Measurements from ENCODE around the gene ATP8B4.
"Not testable (repeated sequence)": the region's sequence is repeated elsewhere in the genome, so short reads cannot be mapped to it uniquely, and the experiment has no call there.

The ATP8B4 gene

DNA sequence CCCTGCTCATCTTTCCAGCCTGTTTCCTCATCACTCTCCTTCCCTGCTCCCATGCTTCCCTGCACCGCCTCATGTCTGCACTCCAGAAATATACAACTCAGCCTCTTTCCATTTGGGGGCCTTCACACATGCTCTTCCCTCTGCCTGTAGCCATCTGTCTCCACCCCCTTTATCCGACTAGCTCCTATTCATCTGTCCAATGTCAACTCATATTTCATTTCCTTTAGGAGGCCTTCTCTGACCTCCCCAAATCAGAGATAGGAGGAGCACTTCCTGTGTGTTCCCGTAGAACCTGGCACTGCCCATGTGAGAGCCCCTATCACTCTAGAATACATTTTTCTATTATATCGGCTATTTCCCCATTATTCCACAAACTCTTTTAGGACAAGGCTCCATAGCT, 10.6 kb downstream of the ATP8B4 start:
- DNase-seq, result no peak

DNA sequence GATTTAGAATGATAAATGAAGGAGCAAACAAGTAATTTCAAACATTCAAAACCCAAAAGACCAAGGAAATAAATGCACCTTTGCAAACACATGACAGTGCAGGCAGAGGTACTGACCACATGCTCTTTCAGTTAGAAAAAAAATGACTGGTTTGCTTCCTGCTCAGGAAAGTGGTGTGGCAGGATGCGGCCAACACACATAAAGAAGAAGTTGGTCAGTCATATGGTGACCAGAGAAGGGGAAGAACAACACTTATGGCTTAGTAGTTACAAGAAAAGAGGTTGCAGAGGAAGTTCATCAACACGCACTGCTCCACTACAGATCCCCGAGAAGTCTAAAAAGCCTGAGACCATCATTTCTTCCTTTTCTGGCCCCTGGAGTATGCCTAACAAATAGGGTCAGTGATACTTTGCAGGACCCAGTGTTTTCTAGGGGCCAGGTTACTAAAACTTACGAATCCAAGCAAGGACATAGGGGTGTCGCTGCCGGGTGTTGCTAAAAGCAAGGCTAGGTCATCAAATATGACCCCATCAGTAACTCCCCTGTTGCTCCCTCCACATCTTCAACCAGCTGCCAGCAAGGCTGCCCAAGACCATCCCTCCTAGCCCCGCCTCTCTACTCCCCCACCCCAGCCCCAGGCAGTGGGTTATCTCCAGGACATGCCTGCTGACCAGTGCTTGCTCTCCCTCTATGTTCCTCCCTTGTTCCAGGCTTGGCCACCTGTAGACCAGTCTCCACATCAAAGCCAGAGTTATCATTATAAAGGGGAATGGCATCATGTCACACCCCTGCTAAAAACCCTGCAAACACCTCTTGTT, 11.2 kb downstream of the ATP8B4 start:
- no peak for DNase-seq

DNA sequence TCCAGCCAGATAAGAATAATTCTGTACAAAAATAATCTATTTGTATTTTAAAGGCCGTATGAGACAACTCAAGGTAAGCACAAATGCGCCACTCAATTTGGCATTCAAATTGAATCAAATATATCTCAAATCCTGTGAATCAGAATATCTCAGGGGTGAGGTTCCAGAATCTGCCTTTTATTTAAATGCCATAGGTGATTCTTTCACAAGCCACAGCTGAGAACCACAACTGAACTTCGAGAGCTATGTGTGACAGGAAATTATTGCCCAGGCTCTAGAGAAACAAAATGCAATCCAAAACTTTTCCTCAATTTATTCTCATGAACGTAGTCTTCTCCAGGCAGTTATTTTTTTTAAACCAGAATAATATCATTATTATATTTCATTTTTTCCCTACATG, 11.9 kb downstream of the ATP8B4 start:
- DNase-seq, result no peak

DNA sequence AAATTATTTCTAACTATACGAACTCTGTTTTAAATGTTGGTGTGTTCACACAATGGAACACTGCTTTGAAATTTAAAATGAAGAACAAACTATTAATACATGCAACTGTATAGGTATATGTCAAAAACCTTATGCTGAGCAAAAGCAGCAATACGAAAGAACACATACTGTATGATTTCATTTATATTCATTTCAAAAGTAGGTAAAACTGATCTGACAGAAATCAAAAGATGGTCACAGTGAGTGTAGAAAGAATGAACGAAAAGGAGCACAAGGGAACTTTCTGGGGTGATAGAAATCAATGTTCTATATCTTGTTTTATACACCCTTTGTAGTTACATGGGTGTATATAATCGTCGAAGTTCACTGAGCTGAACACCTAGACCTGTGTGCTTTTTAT, 12.6 kb downstream of the ATP8B4 start:
- DNase-seq, result no peak

DNA sequence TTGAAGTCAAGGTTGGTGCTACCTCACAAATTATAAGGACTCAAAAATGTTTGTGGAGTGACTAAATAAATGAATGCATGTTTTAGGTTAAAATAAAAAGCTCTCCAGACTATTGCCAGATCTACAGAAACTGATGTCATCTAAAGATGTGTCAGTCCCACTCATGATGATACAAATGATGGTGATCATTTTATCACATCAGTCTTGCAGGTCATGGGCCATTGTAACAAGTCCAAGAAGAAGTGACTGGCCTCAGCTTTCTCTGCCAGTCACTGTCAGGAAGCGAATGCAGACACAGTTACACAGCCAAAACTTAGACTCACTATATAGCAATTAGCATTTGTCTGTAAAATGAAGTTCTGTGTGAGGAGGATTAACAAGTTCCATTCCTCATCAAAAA, 18.5 kb downstream of the ATP8B4 start:
- no peak for DNase-seq

DNA sequence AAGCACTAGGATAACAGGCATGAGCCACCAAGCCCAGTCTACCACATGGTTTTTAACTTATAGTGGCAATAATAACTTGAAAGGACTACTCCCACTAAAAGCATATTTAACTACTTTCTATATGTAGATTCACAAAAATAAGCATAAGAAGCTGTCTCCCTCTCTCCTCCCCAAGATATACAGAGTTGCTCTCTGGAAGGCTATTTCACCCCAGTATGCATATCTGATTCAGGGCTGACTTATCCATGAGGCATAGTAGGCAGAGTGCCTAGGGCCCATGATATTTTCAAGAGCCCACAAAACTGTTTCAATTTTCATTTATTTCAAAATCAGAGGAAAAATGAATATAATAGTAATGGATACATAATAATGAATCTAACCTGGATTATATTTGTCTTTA, 20.5 kb downstream of the ATP8B4 start:
- no peak for DNase-seq

DNA sequence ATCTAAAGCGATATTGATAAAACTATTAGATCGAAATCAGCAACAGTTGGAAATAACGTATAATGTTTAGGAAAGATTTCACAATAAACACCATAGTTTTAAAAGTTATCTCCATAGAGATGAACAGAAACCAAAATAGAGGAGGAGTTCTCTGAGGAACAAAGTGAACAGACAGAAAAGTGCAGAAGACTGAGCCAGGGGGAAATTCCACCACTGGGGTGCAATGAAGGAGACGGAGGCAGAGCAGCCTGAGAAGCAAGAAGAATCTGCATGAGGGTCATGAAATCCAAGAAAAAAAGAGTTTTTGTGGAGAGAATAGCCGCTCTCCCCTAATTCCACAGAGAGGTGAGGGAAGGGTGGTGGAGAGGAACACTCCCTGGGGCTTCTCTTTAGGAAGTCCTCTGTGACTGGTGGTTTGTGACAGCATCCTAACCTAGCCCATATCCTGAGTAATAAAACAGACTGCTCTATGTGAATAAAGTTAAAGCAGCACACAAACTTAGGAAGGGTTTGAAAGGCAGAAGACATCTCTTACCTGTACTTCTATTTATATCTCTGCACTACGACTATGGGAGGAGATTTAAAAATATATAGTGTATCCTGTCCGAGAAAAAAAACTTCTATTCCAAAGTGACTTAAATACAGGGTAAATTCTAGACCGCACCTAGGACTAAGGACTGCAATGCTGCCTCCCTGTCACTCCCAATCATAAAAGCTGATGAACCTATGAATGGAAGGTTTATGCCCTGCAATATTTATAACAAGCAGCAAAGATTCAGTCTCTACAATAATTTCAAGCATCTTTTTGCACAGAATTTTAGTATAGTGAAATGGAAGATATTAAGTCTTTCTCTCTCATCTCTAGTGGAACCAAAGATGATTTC, 22.9 kb downstream of the ATP8B4 start:
- no peak for DNase-seq

DNA sequence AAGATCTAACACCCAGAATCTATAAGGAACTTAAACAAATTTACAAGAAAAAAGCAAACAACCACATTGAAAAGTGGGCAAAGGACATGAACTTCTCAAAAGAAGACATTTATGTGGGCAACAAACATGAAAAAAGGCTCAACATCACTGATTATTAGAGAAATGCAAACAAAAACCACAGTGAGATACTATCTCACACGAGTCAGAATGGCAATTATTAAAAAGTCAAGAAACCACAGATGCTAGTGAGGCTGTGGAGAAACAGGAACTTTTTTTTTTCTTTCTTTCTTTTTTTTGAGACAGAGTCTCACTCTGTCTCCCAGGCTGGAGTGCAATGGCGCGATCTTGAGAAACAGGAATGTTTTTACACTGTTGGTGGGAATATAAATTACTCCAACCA, 29.6 kb downstream of the ATP8B4 start:
- DNase-seq, result not testable (repeated sequence)

DNA sequence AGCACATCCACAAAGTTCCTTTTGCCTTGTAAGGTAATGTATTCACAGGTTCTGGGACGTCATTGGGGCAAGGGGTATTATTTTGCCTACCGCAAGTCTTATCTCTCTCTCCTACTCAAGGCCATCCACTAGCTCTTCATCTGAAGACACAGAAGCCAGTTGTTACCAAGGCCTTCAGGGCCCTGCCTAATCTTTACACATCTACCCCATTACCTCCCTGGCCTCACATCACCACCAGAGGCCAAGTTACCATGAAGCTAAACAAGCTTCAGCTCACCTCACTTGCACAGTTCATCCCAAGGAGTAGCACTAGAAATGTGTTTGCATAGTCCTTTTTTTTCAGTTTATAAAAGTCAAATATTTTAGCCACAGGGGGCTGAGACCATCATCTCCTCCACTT, 34.1 kb downstream of the ATP8B4 start:
- no peak for DNase-seq

DNA sequence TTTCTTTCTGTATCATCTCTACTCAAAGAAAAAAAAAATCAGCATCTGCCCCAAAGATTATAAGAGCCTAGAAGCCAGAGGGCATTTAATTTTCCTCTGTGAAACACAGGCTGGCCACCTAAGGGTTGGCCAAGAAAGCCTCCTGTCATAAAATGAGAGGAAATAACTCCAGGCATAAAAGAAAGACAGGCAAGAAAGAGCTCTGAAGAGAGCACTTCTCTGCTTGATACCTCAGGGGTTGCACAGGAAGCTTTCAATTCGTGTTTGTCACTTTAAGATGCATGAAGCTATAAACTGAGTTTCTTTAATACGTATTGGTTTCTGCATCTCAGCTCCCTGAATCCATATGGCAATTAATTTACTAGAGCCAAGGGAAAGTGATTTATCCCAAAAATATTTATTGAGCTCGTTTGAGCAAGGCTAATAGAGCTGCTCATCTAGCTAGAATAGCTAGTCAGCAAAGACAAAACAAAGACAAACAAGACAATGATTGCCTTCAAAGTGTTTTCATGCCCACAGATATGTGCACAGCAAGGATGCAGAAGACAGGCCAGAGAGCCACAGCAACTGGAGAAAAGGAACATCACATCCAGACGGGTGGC, 35.5 kb downstream of the ATP8B4 start:
- no peak for DNase-seq

DNA sequence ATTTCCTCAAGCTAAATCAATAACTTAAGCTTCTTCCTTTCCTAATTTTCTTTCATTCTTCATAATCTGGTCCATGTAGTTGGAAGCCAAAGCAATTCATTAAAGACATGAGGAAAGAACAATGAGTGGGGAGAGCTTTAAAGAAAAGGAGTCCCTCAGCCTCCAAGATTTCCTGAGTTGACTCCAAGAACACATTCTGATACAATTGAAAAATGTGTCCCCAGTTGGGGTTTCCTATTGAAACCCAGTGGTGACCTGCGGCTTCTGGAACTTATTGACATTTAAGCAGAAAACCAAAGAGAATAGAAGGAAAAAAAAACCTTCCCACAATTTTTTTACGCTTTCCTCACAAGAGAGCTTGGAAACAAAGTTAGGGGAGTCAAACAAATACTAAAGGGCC, 37.0 kb downstream of the ATP8B4 start:
- no peak for DNase-seq

DNA sequence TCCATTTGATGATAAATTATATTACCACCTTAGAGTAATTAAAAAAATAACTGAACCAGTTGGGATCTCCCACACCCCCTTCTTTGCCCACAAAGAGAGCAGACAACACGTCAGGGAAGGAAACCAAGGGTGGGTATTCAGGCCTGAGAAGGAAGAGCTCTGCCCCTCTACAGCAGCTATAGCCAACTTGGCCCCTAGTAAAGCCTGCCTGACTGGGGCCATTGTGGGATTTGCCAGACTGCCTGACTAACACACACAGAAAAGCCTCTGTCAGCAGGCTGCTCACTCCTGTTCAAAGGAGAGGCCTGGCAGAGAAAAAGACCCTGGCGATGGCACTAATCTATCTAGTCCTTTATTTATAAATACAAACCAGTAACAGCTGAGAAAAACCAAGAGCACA, 41.4 kb downstream of the ATP8B4 start:
- no peak for DNase-seq

DNA sequence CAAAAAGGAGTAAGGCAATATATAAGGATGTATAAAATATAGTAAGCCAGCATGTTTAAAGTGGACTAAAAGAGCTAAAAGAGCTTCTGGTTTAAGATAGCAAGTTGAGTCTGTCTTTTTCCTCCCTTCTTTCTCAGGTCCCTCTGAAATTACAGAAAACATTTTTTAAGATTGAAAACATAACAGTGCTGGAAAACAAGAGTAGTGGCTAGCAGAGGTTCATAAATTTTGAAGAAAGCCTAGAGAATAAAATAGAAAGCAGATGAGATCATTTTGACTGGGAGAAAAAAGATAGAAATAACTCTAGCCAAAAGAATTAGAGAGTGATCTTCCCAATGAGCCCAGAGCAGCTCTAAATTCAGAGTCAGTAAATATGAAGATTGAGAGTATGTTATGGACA, 41.9 kb downstream of the ATP8B4 start:
- no peak for DNase-seq

DNA sequence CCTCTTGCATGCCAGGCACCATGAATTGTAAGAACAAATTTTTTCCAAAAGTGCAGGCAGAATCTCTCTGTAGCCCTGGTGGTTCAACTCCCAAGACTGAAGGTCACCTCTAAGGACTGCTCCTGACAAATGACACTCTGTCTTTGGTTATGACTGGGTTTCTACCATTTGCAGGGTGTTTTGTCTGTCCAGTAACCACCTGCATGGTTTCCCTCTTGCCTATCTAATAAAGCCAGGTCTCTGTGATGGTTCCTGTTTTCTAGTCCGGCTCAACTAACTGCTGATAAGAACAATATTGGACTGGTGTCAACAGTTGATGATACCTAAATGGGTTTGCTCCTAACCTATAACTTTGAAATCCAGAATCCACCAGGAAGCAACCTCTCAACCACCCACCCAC, 43.7 kb downstream of the ATP8B4 start:
- no peak for DNase-seq

DNA sequence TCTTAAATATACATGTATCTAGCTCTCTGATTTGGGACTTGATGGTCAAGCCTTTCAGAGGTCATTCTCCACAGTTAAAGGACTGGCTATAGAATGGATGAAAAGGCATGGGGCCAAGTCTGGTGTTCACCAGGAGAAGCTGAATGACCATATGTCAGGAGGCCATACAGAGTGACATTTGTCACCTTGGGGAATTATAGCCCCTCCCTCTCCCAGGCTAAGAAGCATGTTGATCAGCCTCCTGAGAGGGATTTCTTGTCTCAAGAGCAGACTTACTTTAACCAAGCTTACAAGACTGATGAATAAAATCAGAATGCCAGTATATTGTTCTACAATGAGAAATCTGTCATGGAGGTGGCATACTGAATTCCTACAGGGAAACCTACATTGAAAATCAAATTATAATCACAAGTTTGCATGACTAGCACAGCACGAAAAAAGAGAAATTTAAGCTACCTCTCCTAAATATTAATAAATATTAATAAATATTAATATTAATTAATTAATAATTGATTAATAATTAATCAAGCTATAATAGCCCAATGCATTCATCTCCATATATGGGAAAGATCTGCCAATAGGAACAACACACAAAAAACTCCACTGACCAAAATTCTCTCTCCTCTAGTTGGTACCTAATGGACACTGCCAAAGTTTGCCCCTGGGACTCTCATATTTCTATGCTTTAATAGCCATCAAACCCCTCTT, 47.3 kb downstream of the ATP8B4 start:
- no peak for DNase-seq

DNA sequence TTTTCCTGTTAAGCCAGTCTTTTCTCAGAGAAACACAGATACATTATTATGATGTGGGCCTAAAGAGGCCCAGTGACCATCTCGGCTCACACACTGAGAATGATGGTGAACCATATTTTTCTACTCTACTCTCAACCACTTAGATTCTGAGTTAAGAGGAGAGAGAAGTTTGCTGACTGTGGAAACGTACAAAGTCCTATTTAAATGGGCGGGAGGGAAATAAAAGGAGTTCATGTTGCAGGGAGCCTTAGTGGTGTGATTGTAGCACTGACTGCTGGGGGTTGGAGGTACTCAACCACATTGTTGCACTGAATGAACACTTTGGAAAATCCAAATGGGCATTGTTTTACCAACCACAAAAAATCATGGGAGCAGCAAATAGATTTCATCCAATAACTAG, 51.0 kb downstream of the ATP8B4 start:
- no peak for DNase-seq

DNA sequence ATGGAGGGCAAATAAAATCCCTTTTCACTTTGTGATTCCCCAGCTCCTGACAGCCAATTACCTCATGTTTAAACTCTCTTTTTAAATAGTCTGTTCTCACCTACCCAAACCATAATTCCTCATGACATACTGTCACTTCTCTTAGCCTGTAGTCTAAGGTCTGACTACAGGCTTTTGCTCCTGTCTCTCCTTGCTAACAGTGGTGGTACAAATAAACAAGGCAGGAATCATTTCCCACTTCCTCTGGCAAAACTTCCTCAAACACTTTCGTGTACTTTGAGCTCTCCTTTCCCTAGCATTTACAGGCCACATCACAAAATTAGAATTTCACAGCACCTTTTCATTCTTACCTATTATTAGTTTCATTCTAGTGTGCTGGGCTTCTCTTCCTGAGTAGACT, 51.8 kb downstream of the ATP8B4 start:
- no peak for DNase-seq

DNA sequence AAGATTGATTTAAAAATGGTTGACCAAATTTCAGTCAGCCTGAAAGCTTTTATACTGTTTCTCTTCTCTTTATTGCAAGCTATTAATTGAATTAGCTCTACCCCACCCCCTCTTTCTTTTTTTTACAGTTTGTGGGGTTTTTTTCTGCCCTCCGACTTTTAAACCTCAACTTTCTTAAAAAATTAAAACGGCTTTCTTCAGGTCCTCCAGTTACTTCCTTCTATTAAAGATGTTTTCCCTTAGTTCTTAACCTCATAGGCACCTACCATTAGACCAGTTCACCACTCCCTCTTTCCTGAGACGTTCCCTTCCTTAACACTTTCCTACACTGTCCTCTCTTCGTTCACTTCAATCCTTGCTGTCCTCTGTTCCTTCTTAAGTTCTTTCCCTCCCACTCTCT, 52.4 kb downstream of the ATP8B4 start:
- DNase-seq, result no peak

DNA sequence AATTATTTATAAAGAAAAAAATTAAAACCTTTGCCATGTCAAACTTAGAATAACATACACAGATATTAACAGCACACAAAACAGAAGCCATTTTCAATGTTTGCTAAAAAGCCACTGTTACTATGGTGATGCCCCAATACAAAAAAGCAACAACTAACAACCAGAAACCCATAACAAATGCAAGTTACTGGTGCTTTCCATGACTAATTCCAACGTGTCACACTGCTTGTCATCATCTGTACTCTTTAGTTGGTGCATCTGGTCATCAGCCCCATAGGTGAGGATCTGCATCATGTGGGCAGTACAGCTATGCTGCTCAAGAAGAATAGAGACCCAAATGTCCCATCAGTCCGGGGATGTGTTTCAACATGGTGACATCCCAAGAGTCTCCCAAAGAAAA, 52.8 kb downstream of the ATP8B4 start:
- no peak for DNase-seq

DNA sequence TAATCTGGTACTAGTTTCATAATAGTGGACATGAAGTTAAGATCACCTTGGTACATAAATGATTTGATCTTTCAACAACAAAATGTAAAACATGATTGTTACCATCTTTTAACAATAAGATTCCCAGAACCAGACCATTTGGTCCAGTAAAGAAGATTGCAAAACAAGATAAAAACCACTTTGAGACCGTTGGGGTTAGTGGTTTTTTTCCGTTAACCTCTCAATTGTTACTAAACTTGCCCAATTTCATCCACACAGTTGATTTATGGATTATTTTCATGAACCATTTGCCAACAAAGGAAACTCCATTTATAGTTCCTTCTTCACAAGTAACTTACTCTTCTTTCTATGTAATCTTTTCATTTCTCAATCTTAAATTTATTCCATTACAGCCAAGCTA, 53.8 kb downstream of the ATP8B4 start:
- DNase-seq, result no peak

DNA sequence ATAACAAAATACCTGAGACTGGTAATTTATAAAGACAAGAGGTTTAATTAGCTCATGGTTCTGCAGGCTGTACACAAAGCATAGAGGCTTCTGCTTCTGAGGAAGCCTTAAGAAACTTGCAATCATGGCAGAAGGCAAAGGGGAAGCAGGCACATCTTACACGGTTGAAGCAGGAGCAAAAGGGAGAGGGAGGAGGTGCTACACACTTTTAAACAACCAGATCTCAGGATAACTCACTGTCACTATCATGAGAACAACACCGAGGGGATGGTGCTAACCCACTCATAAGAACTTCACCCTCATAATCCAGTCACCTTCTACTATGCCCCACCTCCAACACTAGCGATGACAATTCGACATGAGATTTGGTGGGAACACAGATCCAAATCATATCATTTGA, 54.4 kb downstream of the ATP8B4 start:
- no peak for DNase-seq

DNA sequence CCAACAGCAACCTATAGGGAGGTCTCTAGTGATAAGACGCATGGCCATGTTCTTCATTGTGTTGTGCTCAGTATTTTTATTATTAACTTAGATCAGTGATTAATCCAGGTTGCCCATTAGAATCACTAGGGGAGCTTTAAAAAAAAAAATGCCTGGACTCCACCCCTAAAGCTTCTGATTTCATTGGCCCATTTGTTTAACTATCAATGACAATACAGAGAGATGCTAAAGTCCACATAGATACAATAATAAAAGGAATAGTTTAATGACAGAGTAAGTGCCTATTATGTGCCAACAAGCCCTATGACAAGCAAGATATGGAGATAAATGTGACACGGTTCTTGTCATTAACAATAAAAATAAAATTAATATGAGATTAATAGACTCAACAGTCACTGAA, 55.8 kb downstream of the ATP8B4 start:
- no peak for DNase-seq

DNA sequence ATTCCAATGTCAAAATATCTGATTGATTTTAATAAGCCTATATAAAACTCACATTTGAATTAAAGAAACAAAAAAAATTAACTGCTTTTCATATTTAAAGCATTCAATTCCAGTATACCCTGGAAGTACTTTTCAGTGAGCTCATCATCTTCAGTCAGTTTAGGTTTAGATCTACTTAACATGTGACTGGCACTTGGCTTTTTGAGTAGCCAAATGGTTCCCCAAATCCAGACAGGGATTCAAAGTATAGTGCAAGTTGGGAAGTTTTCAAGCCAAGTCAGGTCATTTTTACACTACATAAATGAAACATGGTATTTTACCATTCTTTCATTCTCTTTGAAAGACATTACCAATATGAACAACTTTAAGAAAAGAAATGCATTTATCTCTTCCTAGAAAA, 57.5 kb downstream of the ATP8B4 start:
- DNase-seq, result no peak
